HEK293 (cell line): ENCODE results near the gene RAB3IP.

Experiments used
- CTCF ChIA-PET: fragments of 350-600 bp; formaldehyde crosslinking; extraction: SDS; loops from one replicate; lab custom pipeline; 2021; ENCODE audit warnings: antibody characterized with exemption; lab: Yijun Ruan, JAX
- POLR2A ChIA-PET: fragments of 300-600 bp; formaldehyde crosslinking; extraction: SDS; loops from one replicate; lab custom pipeline; 2020; ENCODE audit warnings: antibody characterized with exemption, inconsistent platforms; lab: Yijun Ruan, JAX
- H3K27ac ChIP-seq: fragments of 200-500 bp; sonication (Bioruptor generic); 2 replicates; pipeline ENCODE4 v1.5.1; 2014; ENCODE audit warnings: low read depth, low read length, control low read depth, inconsistent platforms; ENCODE audit errors: extremely low read depth
- H3K36me3 ChIP-seq, 2 experiments: fragments of 200-500 bp in 1 of 2; sonication (Bioruptor generic) in 1 of 2; 1 replicate in 1 of 2; 2 replicates in 1 of 2; pipeline ENCODE4 v1.5.1; 2014 to 2017; ENCODE audit warnings: inconsistent platforms in 2 of 2, low read length in 2 of 2; ENCODE audit not compliant: control insufficient read depth in 2 of 2, insufficient read depth in 1 of 2
- H3K4me1 ChIP-seq: fragments of 200-500 bp; sonication (Bioruptor generic); 2 replicates; pipeline ENCODE4 v1.5.1; 2014; ENCODE audit warnings: mild to moderate bottlenecking, low read length, inconsistent platforms; ENCODE audit not compliant: control insufficient read depth, insufficient read depth
- H3K4me3 ChIP-seq: 2 replicates; pipeline ENCODE4 v1.5.1; 2011; ENCODE audit warnings: low read depth, mild to moderate bottlenecking, control low read depth, low read length, moderate library complexity
- H3K9me3 ChIP-seq: fragments of 200-500 bp; sonication (Bioruptor generic); 2 replicates; pipeline ENCODE4 v1.5.1; 2014; ENCODE audit warnings: low read depth, low read length, inconsistent platforms; ENCODE audit not compliant: control insufficient read depth, insufficient read depth
- GFI1B ChIP-seq: fragments of 450-650 bp; formaldehyde crosslinking; IDR thresholded peaks from 2 replicates; pipeline ENCODE4 v1.5.1; 2016; ENCODE audit warnings: missing biosample characterization, missing genetic modification characterization
- KLF10 ChIP-seq: fragments of 450-650 bp; IDR thresholded peaks from 2 replicates; pipeline ENCODE4 v1.5.1; 2018; ENCODE audit warnings: missing biosample characterization, mild to moderate bottlenecking, missing genetic modification characterization
- KLF16 ChIP-seq: fragments of 450-650 bp; formaldehyde crosslinking; IDR thresholded peaks from 2 replicates; pipeline ENCODE4 v1.5.1; 2017; ENCODE audit warnings: missing biosample characterization, missing genetic modification characterization
- MZF1 ChIP-seq: fragments of 450-650 bp; formaldehyde crosslinking; IDR thresholded peaks from 2 replicates; pipeline ENCODE4 v1.5.1; 2017; ENCODE audit warnings: missing biosample characterization, missing genetic modification characterization, borderline replicate concordance
- REPIN1 ChIP-seq: fragments of 450-650 bp; formaldehyde crosslinking; IDR thresholded peaks from 2 replicates; pipeline ENCODE4 v1.5.1; 2017; ENCODE audit warnings: missing biosample characterization, missing genetic modification characterization, low read depth
- TRIM28 ChIP-seq: IDR thresholded peaks from 2 replicates; pipeline ENCODE4 v1.6.1; 2011; ENCODE audit warnings: low read length, control low read depth, borderline replicate concordance
- WT1 ChIP-seq: fragments of 450-650 bp; formaldehyde crosslinking; IDR thresholded peaks from 2 replicates; pipeline ENCODE4 v1.5.1; 2016; ENCODE audit warnings: missing biosample characterization, missing genetic modification characterization
- ZBTB20 ChIP-seq: fragments of 450-650 bp; formaldehyde crosslinking; IDR thresholded peaks from 2 replicates; pipeline ENCODE4 v1.5.1; 2016; ENCODE audit warnings: missing biosample characterization, missing genetic modification characterization
- ZNF148 ChIP-seq: fragments of 450-650 bp; formaldehyde crosslinking; IDR thresholded peaks from 2 replicates; pipeline ENCODE4 v1.5.0; 2017; ENCODE audit warnings: missing biosample characterization, missing genetic modification characterization, borderline replicate concordance
- ZNF223 ChIP-seq: fragments of 450-650 bp; formaldehyde crosslinking; IDR thresholded peaks from 2 replicates; pipeline ENCODE4 v1.5.1; 2016; ENCODE audit warnings: missing biosample characterization, missing genetic modification characterization
- ZNF239 ChIP-seq: fragments of 450-650 bp; formaldehyde crosslinking; IDR thresholded peaks from 2 replicates; pipeline ENCODE4 v1.5.1; 2016; ENCODE audit warnings: missing biosample characterization, missing genetic modification characterization
- ZNF26 ChIP-seq: fragments of 450-650 bp; formaldehyde crosslinking; IDR thresholded peaks from 2 replicates; pipeline ENCODE4 v1.5.1; 2016; ENCODE audit warnings: missing biosample characterization, missing genetic modification characterization
- ZNF302 ChIP-seq: fragments of 450-650 bp; formaldehyde crosslinking; IDR thresholded peaks from 2 replicates; pipeline ENCODE4 v1.5.1; 2016; ENCODE audit warnings: missing biosample characterization, missing genetic modification characterization, low read depth
- ZNF362 ChIP-seq: fragments of 450-650 bp; formaldehyde crosslinking; IDR thresholded peaks from 2 replicates; pipeline ENCODE4 v1.5.1; 2016; ENCODE audit warnings: missing biosample characterization, missing genetic modification characterization
- ZNF366 ChIP-seq: fragments of 450-650 bp; formaldehyde crosslinking; conservative IDR thresholded peaks from 2 replicates; pipeline ENCODE4 v1.5.1; 2016; ENCODE audit warnings: missing biosample characterization, missing genetic modification characterization
- ZNF449 ChIP-seq: fragments of 450-650 bp; formaldehyde crosslinking; IDR thresholded peaks from 2 replicates; pipeline ENCODE4 v1.5.1; 2017; ENCODE audit warnings: missing biosample characterization, mild to moderate bottlenecking, missing genetic modification characterization, moderate library complexity
- ZNF558 ChIP-seq: fragments of 450-650 bp; formaldehyde crosslinking; IDR thresholded peaks from 2 replicates; pipeline ENCODE4 v1.5.1; 2016; ENCODE audit warnings: missing biosample characterization, missing genetic modification characterization
- ZNF585B ChIP-seq: fragments of 450-650 bp; formaldehyde crosslinking; IDR thresholded peaks from 2 replicates; pipeline ENCODE4 v1.5.1; 2016; ENCODE audit warnings: missing biosample characterization, missing genetic modification characterization
- ZNF621 ChIP-seq: fragments of 450-650 bp; formaldehyde crosslinking; IDR thresholded peaks from 2 replicates; pipeline ENCODE4 v1.5.1; 2017; ENCODE audit warnings: missing biosample characterization, missing genetic modification characterization
- ZNF623 ChIP-seq: fragments of 450-650 bp; formaldehyde crosslinking; IDR thresholded peaks from 2 replicates; pipeline ENCODE4 v1.5.1; 2016; ENCODE audit warnings: missing biosample characterization, missing genetic modification characterization

The RAB3IP gene

GRCh38 chr12:69834147-69834546 lies 95.5 kb downstream of the RAB3IP start:
- Histone ChIP-seq H3K27ac (no peak overlapping the region), H3K4me3 (no peak overlapping the region), H3K4me1 (no peaks in the 10 kb centered on the region), H3K36me3 (no peaks in the 10 kb centered on the region), H3K9me3 (no peaks in the 10 kb centered on the region)
- POLR2A ChIA-PET, result no interaction called here
- CTCF ChIA-PET, result no interaction called here
- TF ChIP-seq KLF16 (tag by site-specific recombination) (no peak), ZNF223 (no peak), ZNF558 (tag by site-specific recombination) (no peak), WT1 (tag by site-specific recombination) (no peak)

GRCh38 chr12:69834576-69834975 lies 95.9 kb downstream of the RAB3IP start:
- ChIA-PET CTCF (no interaction called here), POLR2A (no interaction called here)
- no peak overlapping the region for H3K27ac ChIP-seq

GRCh38 chr12:69835081-69835480 lies 96.4 kb downstream of the RAB3IP start:
- TF ChIP-seq TRIM28 (no peak), ZNF362 (tag by site-specific recombination) (no peak), REPIN1 (no peak), ZNF148 (tag by site-specific recombination) (no peak), ZNF449 (tag by site-specific recombination) (no peak), ZNF585B (tag by site-specific recombination) (no peak)
- Histone ChIP-seq H3K4me1 (no peaks in the 10 kb centered on the region), H3K9me3 (no peaks in the 10 kb centered on the region), H3K27ac (no peak overlapping the region), H3K4me3 (no peak overlapping the region), H3K36me3 (no peaks in the 10 kb centered on the region)
- ChIA-PET POLR2A (no interaction called here), CTCF (interaction anchor here (0.6 kb wide), 1 partner anchor 28 kb away, joined by 3 read pairs; no protein-coding TSS in a partner anchor)

More at GRCh38 chr12:69834576-69834975, 95.9 kb downstream of the RAB3IP start:
- no peaks in the 10 kb centered on the region for H3K9me3 ChIP-seq
- H3K4me1 ChIP-seq, result no peaks in the 10 kb centered on the region
- no peaks in the 10 kb centered on the region for H3K36me3 ChIP-seq
- H3K4me3 ChIP-seq, result no peak overlapping the region
- TF ChIP-seq GFI1B (tag by site-specific recombination) (no peak), ZNF302 (tag by site-specific recombination) (no peak), ZNF366 (no peak), ZBTB20 (no peak), ZNF621 (tag by site-specific recombination) (no peak), KLF10 (tag by site-specific recombination) (no peak), MZF1 (tag by site-specific recombination) (no peak), ZNF239 (tag by site-specific recombination) (no peak), ZNF26 (tag by site-specific recombination) (no peak), ZNF623 (tag by site-specific recombination) (no peak)
